OCI-LY7 (cell line): ENCODE data around the gene AP1M1. TPM values are rescaled to one million over a fixed set of nuclear protein-coding genes. Genes with fewer than 3 reads are reported as not detected.

ENCODE experiments used
- BruUV-seq: library from RNA; stranded (reverse); fragments of 400-500 nt; replicated peaks from 2 replicates; lab custom pipeline; 2021; lab: Mats Ljungman, UMichigan
- CTCF ChIA-PET: fragments of 300-600 bp; sonication (Branson Sonifier 250); formaldehyde crosslinking; loops from one replicate; lab custom pipeline; 2022; ENCODE audit warnings: antibody characterized with exemption; ENCODE audit not compliant: unreplicated experiment; lab: Charles Lee
- POLR2A ChIA-PET: fragments of 300-600 bp; sonication (Branson Sonifier 250); formaldehyde crosslinking; loops from one replicate; lab custom pipeline; 2022; ENCODE audit warnings: antibody characterized with exemption; lab: Charles Lee
- DNase-seq: peaks from one replicate; pipeline ENCODE4 v3.0.0-alpha.2; 2015; ENCODE audit warnings: low spot score
- H2AFZ ChIP-seq: fragments of 200-600 bp; sonication (generic), shearing (Covaris generic); 2 replicates; pipeline ENCODE4 v1.6.1; 2014; ENCODE audit warnings: mild to moderate bottlenecking, antibody characterized with exemption, low read length, moderate library complexity
- H3K27ac ChIP-seq: fragments of 200-600 bp; sonication (generic); 2 replicates; pipeline ENCODE4 v1.5.1; 2014; ENCODE audit warnings: mixed run types, low read depth, mild to moderate bottlenecking, moderate library complexity, low read length, inconsistent platforms; ENCODE audit not compliant: poor library complexity, severe bottlenecking
- H3K36me3 ChIP-seq: fragments of 200-600 bp; sonication (generic); 2 replicates; pipeline ENCODE4 v1.6.1; 2014; ENCODE audit warnings: mild to moderate bottlenecking, antibody characterized with exemption, low read length, moderate library complexity, mixed read lengths; ENCODE audit not compliant: insufficient read depth
- H3K4me1 ChIP-seq: fragments of 200-600 bp; sonication (generic); 2 replicates; pipeline ENCODE4 v1.5.1; 2014; ENCODE audit warnings: mild to moderate bottlenecking, low read length; ENCODE audit not compliant: insufficient read depth, poor library complexity, severe bottlenecking
- H3K4me2 ChIP-seq: fragments of 200-600 bp; sonication (generic); 2 replicates; pipeline ENCODE4 v1.6.1; 2014; ENCODE audit warnings: mild to moderate bottlenecking, low read length
- H3K4me3 ChIP-seq: fragments of 200-600 bp; sonication (generic); 2 replicates; pipeline ENCODE4 v1.5.1; 2014; ENCODE audit warnings: mild to moderate bottlenecking, low read depth, low read length; ENCODE audit not compliant: poor library complexity, severe bottlenecking
- H3K79me2 ChIP-seq: fragments of 200-600 bp; sonication (generic); 2 replicates; pipeline ENCODE4 v1.6.1; 2016; ENCODE audit warnings: low read depth, mild to moderate bottlenecking, low read length, moderate library complexity, mixed read lengths; ENCODE audit not compliant: insufficient read depth
- H3K9me2 ChIP-seq: fragments of 200-600 bp; sonication (generic); 2 replicates; pipeline ENCODE4 v1.6.1; 2016; ENCODE audit warnings: mild to moderate bottlenecking, low read length, mixed read lengths; ENCODE audit not compliant: insufficient read depth
- H3K9me3 ChIP-seq: fragments of 200-600 bp; sonication (generic); 2 replicates; pipeline ENCODE4 v1.6.1; 2014; ENCODE audit warnings: mild to moderate bottlenecking, mixed run types, low read length, mixed read lengths
- H4K20me1 ChIP-seq: fragments of 200-600 bp; sonication (generic); 2 replicates; pipeline ENCODE4 v1.6.1; 2014; ENCODE audit warnings: mild to moderate bottlenecking, antibody characterized with exemption, low read length, moderate library complexity, mixed read lengths; ENCODE audit not compliant: insufficient read depth
- EZH2phosphoT487 ChIP-seq: fragments of 200-600 bp; sonication (generic); IDR thresholded peaks from 2 replicates; pipeline ENCODE4 v1.6.1; 2018; ENCODE audit warnings: low read depth, borderline replicate concordance, mild to moderate bottlenecking, mixed run types, antibody characterized with exemption, low read length, moderate library complexity, mixed read lengths
- intact Hi-C: fragments of 100-400 bp; cut with micrococcal nuclease; formaldehyde crosslinking; loops from one replicate; pipeline ENCODE4 v1.10.0; 2022; ENCODE audit not compliant: unreplicated experiment
- total RNA-seq, 2 experiments: library from RNA; depleted of rRNA in 1 of 2; stranded (reverse); fragments of >200 nt in 1 of 2; shearing (Covaris generic) in 1 of 2; gene quantifications; 2 replicates each; pipeline ENCODE4 v1.2.3, GENCODE V29; 2014 to 2022
- TF ChIP-seq, protein P1 (sequence below): fragments of 200-600 bp; sonication (generic); conservative IDR thresholded peaks from 2 replicates; pipeline ENCODE4 v1.5.1; 2014; ENCODE audit warnings: mild to moderate bottlenecking, antibody characterized with exemption, low read length, moderate library complexity, mixed read lengths

AP1M1 gene
- total RNA-seq, 2 experiments from 2014 or later = 92.9 to 94.6 TPM

DNA sequence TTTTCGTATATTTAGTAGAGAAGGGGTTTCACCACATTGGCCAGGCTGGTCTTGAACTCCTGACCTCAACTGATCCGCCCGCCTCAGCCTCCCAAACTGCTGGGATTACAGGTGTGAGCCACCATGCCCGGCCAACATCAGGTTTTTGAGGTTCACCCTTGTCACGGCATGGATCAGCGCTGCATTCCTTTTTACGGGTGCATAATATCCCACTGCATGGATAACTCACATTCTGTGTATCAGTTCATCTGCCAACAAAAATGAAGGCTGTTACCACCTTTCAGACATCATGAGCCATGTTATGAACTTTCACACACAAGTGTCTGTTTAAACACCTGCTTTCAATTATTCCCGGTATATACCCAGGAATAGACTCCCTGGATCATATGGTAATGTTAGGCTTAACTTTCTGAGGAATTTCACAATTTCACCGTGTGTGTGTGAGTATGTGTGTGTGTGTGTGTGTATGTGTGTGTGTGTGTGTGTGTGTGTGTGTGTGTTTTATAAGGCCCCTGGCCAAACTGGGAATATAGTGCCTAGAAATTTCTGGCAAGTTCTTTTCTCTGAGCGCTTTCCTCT is 52.2 kb downstream of the AP1M1 start:
- H3K9me3 ChIP-seq = no peaks in the 10 kb centered on the region
- POLR2A ChIA-PET = no interaction called here
- no peak overlapping the region for H2AFZ ChIP-seq
- no peaks in the 10 kb centered on the region for H4K20me1 ChIP-seq
- CTCF ChIA-PET = no interaction called here
- peaks cover 25% of the 10 kb centered on the region for H3K4me1 ChIP-seq
- no peaks in the 10 kb centered on the region for H3K9me2 ChIP-seq
- TF ChIP-seq EZH2phosphoT487 = no peak
- TF ChIP-seq, protein P1, sequence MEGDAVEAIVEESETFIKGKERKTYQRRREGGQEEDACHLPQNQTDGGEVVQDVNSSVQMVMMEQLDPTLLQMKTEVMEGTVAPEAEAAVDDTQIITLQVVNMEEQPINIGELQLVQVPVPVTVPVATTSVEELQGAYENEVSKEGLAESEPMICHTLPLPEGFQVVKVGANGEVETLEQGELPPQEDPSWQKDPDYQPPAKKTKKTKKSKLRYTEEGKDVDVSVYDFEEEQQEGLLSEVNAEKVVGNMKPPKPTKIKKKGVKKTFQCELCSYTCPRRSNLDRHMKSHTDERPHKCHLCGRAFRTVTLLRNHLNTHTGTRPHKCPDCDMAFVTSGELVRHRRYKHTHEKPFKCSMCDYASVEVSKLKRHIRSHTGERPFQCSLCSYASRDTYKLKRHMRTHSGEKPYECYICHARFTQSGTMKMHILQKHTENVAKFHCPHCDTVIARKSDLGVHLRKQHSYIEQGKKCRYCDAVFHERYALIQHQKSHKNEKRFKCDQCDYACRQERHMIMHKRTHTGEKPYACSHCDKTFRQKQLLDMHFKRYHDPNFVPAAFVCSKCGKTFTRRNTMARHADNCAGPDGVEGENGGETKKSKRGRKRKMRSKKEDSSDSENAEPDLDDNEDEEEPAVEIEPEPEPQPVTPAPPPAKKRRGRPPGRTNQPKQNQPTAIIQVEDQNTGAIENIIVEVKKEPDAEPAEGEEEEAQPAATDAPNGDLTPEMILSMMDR = no peak
- no peak overlapping the region for H3K27ac ChIP-seq
- H3K4me2 ChIP-seq = no peak overlapping the region
- BruUV-seq = no TSS peak
- H3K79me2 ChIP-seq = no peaks in the 10 kb centered on the region
- no peak for DNase-seq
- intact Hi-C loops = no loop called here
- no peak overlapping the region for H3K4me3 ChIP-seq
- H3K36me3 ChIP-seq = no peaks in the 10 kb centered on the region

DNA sequence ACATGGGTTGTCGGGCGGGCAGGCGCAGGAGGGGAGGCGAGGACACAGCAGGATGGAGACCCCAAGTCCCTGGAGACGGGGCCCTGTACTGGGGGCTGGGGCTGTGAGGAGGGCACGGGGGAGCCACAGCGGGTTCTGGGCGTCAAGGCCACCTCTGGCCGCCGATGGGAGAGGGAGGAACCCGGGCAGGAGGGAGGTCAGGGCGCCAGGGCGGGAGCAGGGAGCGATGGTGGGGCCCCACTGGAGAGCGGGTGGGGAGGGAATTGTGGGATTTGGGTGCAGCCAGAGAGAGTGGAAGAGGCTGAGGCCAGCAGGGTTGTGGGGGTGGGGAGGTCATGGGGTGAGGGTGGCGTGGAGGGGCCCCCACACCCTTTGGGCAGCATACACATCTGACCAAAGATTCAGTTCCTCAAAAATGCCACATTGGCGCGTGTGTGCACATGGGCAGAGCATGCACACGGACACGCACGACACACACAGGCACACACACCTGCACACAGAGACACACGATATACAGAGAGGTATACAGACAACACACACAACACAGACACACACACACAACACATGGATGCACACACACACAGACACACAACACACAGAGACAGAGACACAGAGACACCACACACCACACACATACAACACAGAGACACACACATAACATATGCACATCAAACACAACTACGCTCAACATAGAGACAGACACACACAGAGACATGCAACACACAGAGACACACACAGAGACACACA is 54.9 kb downstream of the AP1M1 start:
- no peaks in the 10 kb centered on the region for H4K20me1 ChIP-seq
- H3K4me3 ChIP-seq = no peak overlapping the region
- H2AFZ ChIP-seq = peak overlapping the region; percentile 37; the same call in 1 of the 2 replicates
- H3K4me2 ChIP-seq = peak overlapping the region; percentile 16
- H3K27ac ChIP-seq = no peak overlapping the region
- peak; percentile 74 for DNase-seq
- no peak for TF ChIP-seq EZH2phosphoT487
- TF ChIP-seq, protein P1 = no peak
- intact Hi-C loops = loop anchor here (2.0 kb wide), 1 partner anchor 118 kb away; no protein-coding TSS in a partner anchor
- no peaks in the 10 kb centered on the region for H3K79me2 ChIP-seq
- H3K9me2 ChIP-seq = no peaks in the 10 kb centered on the region
- peaks cover 35% of the 10 kb centered on the region for H3K4me1 ChIP-seq
- CTCF ChIA-PET = no interaction called here
- BruUV-seq = no TSS peak
- no peaks in the 10 kb centered on the region for H3K9me3 ChIP-seq
- POLR2A ChIA-PET = no interaction called here
- no peaks in the 10 kb centered on the region for H3K36me3 ChIP-seq
